ENCODE results near the gene ZNF611. TPM values are rescaled to one million over a fixed set of nuclear protein-coding genes. Genes with fewer than 3 reads are reported as not detected.

ZNF611 gene
- polyA plus RNA-seq, 2 of the 4 experiments (the other 2 are of a cell fraction) = 4.1 to 5.6 TPM

- ATAC-seq (no peak), DNase-seq (ENCODE audit: low read depth in 1 of 2, low spot score in 1 of 2) (no peak), FAIRE-seq (no peak)
- 17% methylated on average over 5 of the region's 5 CpGs for WGBS (ENCODE audit: missing lambda C conversion rate)
- Histone ChIP-seq H3K4me3 (no peak overlapping the region), H3K4me2 (no peak overlapping the region), H3K27ac (no peak overlapping the region), H3K9me3 (peaks cover 49% of the 10 kb centered on the region), H3K4me1 (no peaks in the 10 kb centered on the region)
- ChIA-PET POLR2A (no interaction called here), CTCF (no interaction called here)
- no peak for TF ChIP-seq NPAS2 (CRISPR knock-in tag; IDR thresholded peaks at IDR 0.05; ENCODE audit: borderline replicate concordance)
- TF ChIP-seq, protein P1, sequence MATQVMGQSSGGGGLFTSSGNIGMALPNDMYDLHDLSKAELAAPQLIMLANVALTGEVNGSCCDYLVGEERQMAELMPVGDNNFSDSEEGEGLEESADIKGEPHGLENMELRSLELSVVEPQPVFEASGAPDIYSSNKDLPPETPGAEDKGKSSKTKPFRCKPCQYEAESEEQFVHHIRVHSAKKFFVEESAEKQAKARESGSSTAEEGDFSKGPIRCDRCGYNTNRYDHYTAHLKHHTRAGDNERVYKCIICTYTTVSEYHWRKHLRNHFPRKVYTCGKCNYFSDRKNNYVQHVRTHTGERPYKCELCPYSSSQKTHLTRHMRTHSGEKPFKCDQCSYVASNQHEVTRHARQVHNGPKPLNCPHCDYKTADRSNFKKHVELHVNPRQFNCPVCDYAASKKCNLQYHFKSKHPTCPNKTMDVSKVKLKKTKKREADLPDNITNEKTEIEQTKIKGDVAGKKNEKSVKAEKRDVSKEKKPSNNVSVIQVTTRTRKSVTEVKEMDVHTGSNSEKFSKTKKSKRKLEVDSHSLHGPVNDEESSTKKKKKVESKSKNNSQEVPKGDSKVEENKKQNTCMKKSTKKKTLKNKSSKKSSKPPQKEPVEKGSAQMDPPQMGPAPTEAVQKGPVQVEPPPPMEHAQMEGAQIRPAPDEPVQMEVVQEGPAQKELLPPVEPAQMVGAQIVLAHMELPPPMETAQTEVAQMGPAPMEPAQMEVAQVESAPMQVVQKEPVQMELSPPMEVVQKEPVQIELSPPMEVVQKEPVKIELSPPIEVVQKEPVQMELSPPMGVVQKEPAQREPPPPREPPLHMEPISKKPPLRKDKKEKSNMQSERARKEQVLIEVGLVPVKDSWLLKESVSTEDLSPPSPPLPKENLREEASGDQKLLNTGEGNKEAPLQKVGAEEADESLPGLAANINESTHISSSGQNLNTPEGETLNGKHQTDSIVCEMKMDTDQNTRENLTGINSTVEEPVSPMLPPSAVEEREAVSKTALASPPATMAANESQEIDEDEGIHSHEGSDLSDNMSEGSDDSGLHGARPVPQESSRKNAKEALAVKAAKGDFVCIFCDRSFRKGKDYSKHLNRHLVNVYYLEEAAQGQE (IDR thresholded peaks at IDR 0.05) = no peak
- no peak for TF ChIP-seq RNF2 (IDR thresholded peaks at IDR 0.05; ENCODE audit: borderline replicate concordance, low read depth)
- TF ChIP-seq MYC (IDR thresholded peaks at IDR 0.05; ENCODE audit: borderline replicate concordance, low read length) = no peak
- no peak for TF ChIP-seq JUN (IDR thresholded peaks at IDR 0.05)
- no peak for TF ChIP-seq FOSL2 (IDR thresholded peaks at IDR 0.05)
- no peak for TF ChIP-seq FOSL2 (CRISPR knock-in tag; IDR thresholded peaks at IDR 0.05)
- no peak for TF ChIP-seq EHMT2 (IDR thresholded peaks at IDR 0.05; ENCODE audit: low read depth)
- no peak for TF ChIP-seq NFE2L2 (conservative IDR thresholded peaks at IDR 0.05; ENCODE audit: low read length)
- no peak for TF ChIP-seq MAFK (IDR thresholded peaks at IDR 0.05; ENCODE audit: partially characterized antibody)
- no peak for TF ChIP-seq HEYL (CRISPR knock-in tag; IDR thresholded peaks at IDR 0.05)
- no peak for TF ChIP-seq ESRRA (IDR thresholded peaks at IDR 0.05; ENCODE audit: borderline replicate concordance, low read length)
- TF ChIP-seq KDM1A (IDR thresholded peaks at IDR 0.05; ENCODE audit: low read depth) = no peak
- no peak for TF ChIP-seq E2F6 (IDR thresholded peaks at IDR 0.05; ENCODE audit: borderline replicate concordance, low read depth)
- no peak for TF ChIP-seq KDM5A (IDR thresholded peaks at IDR 0.05)
- no peak for TF ChIP-seq RAD21 (conservative IDR thresholded peaks at IDR 0.05 in 1 of 2, IDR thresholded peaks at IDR 0.05 in 1 of 2)
- no peak for TF ChIP-seq TP53 (CRISPR knock-in tag; IDR thresholded peaks at IDR 0.05)
- no peak for TF ChIP-seq SMC3 (IDR thresholded peaks at IDR 0.05)
- TF ChIP-seq, protein P2, sequence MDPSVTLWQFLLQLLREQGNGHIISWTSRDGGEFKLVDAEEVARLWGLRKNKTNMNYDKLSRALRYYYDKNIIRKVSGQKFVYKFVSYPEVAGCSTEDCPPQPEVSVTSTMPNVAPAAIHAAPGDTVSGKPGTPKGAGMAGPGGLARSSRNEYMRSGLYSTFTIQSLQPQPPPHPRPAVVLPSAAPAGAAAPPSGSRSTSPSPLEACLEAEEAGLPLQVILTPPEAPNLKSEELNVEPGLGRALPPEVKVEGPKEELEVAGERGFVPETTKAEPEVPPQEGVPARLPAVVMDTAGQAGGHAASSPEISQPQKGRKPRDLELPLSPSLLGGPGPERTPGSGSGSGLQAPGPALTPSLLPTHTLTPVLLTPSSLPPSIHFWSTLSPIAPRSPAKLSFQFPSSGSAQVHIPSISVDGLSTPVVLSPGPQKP (IDR thresholded peaks at IDR 0.05; ENCODE audit: low read depth, low read length) = no peak
- no peak for TF ChIP-seq MAX (IDR thresholded peaks at IDR 0.05)
Measured at GRCh38 chr19:52664461-52664860, 70.4 kb downstream of the ZNF611 start.

GRCh38 chr19:52662631-52663030, 72.2 kb downstream of the ZNF611 start:
- 20% methylated on average over 3 of the region's 3 CpGs for WGBS (ENCODE audit: missing lambda C conversion rate)
- DNase-seq (ENCODE audit: low read depth in 1 of 2, low spot score in 1 of 2) (no peak), ATAC-seq (no peak), FAIRE-seq (no peak)
- Histone ChIP-seq H3K4me1 (no peaks in the 10 kb centered on the region), H3K27ac (no peak overlapping the region), H3K4me3 (no peak overlapping the region), H3K9me3 (peaks cover 50% of the 10 kb centered on the region), H3K4me2 (no peak overlapping the region)
- CTCF ChIA-PET = interaction anchor here (0.6 to 1.7 kb wide), 2 partner anchors 73 to 139 kb away, joined by 3 to 4 read pairs; no protein-coding TSS in a partner anchor
- POLR2A ChIA-PET = no interaction called here
- TF ChIP-seq TFCP2L1 (CRISPR knock-in tag; IDR thresholded peaks at IDR 0.05) (no peak), HOXA7 (CRISPR knock-in tag; IDR thresholded peaks at IDR 0.05) (no peak), CBX2 (IDR thresholded peaks at IDR 0.05; ENCODE audit: borderline replicate concordance, low read depth) (no peak), CEBPB (IDR thresholded peaks at IDR 0.05) (no peak), SMC3 (IDR thresholded peaks at IDR 0.05) (no peak), MAZ (IDR thresholded peaks at IDR 0.05; ENCODE audit: borderline replicate concordance, low read depth, low read length) (no peak), NR3C1 (IDR thresholded peaks at IDR 0.05) (no peak), ZC3H11A (IDR thresholded peaks at IDR 0.05) (no peak), E2F6 (IDR thresholded peaks at IDR 0.05; ENCODE audit: borderline replicate concordance, low read depth) (no peak), MYC (IDR thresholded peaks at IDR 0.05; ENCODE audit: borderline replicate concordance, low read length) (no peak), ZNF302 (CRISPR knock-in tag; IDR thresholded peaks at IDR 0.05) (no peak)
- TF ChIP-seq, protein P3, sequence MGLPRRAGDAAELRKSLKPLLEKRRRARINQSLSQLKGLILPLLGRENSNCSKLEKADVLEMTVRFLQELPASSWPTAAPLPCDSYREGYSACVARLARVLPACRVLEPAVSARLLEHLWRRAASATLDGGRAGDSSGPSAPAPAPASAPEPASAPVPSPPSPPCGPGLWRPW (IDR thresholded peaks at IDR 0.05) = no peak
- TF ChIP-seq, protein P1 (IDR thresholded peaks at IDR 0.05) = no peak
